GDM1 (cell line): ENCODE data around the gene TRIP12.
"Not testable (repeated sequence)": the region's sequence is repeated elsewhere in the genome, so short reads cannot be mapped to it uniquely, and the experiment has no call there.

ENCODE experiments used
- DNase-seq: peaks from one replicate; lab custom pipeline; 2025; lab: John Stamatoyannopoulos, UW

Gene TRIP12

DNA sequence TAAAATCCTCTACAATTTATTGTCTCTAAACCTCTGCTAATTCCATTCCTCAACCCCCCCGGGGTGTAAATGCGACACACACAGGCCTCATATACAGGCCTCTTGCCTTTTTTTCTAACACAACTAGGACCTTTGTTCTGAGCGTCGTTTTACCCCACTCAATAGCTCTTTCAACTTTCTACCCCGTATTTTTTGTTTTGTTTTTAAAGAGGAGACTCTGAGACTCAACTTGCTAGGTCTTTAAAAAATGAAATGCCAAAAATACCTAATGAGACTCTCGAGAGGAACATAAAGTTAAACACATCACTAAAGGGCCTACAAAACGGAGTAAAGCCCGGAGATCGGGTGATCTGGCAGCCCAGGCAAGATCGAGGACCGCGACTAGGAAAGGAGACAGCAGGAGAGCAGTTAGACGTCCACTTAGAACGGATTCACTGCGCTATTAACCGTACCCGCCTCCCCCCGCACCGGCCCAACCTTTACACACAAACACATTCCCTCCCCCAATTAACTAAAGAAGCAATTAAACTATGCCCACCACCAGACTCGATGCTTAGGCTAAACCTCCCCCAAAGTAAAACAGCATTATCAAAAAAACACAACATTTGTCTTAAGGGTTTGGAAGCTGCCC, 1.7 kb downstream of the TRIP12 start:
- no peak for DNase-seq

- no peak for DNase-seq
Observed at GRCh38 chr2:229917793-229918192, 4.0 kb downstream of the TRIP12 start.

DNA sequence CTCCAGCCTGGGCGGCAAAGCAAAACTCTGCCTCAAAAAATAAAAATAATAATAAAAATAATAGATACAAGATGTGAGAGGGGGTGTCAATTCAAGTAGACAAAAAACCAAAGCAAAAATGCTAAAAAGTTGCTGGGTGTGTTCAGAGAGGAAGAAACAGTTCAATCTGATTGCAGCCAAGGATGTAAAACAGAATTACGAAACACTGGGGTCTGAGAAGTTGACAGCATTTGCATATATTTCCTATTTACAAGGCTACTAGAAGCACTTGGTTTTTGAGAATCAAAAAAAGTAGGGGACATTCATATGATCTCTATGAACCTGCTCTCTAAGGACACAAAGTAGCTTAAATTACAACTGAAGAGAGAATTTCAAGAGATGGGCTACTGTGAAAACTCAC, 7.6 kb downstream of the TRIP12 start:
- DNase-seq, result no peak

DNA sequence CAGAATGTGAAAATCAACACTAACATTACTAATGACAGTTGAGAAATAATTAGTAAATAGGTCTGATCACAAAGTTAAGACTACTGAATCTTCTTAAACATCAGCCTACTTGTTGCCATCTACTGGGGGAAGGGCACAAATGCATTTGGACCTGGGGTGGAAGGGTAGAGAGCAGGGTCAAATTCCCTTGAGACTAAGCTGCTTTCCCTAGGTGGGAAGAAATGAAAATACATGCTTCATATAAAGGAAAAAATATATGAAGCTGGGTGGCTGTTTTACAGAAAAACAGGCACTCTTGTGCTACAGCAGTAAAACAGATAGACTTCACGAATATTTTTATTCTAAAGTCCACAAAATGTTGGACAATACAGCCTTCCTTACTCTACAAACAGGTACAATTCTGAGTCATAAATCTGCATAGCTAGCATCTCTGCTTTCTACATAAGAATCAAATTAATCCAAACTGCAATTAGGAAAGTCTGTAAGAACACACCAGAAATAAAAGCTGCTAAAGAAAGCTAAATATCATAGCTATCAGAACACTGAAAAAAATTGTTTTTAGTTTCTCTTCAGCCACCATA, 10.9 kb downstream of the TRIP12 start:
- no peak for DNase-seq

- DNase-seq, result no peak
Observed at GRCh38 chr2:229910147-229910831, 11.5 kb downstream of the TRIP12 start.

- no peak for DNase-seq
Observed at GRCh38 chr2:229909090-229909489, 12.7 kb downstream of the TRIP12 start.

GRCh38 chr2:229905601-229906000, 16.2 kb downstream of the TRIP12 start:
- DNase-seq, result no peak

DNA sequence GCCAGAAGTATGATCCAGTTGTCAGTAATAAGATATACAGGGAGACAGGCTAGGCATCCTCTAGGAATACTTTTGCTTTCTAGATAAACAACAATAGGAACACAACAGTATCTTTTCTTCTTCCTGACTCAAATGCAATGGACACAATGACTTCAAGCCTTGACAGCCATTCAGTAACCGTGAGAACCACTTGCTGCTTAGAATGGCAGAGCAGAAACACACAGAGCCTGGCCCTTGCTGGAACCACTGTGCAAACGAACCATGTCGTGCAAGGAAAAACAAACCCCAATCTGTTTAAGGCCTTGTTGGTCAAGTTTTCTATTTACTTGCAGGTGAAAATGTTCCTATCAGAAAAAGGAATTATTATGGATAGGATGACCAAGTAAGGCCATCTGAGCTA, 18.8 kb downstream of the TRIP12 start:
- no peak for DNase-seq

- DNase-seq, result no peak
Observed at GRCh38 chr2:229901819-229902218, 20.0 kb downstream of the TRIP12 start.

DNA sequence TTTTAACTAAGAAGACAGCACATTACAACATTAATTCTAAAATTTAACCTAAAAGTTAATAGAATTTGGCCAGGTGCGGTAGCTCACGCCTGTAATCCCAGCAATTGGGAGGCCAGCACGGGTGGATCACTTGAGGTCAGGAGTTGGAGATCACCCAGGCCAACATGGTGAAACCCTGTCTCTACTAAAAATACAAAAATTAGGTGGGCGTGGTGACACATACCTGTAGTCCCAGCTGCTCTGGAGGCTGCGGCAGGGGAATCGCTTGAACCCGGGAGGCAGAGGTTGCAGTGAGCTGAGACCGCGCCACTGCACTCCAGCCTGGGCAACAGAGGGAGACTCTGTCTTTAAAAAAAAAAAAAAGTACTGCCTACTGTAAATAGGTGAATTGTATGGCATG, 21.3 kb downstream of the TRIP12 start:
- not testable (repeated sequence) for DNase-seq

DNA sequence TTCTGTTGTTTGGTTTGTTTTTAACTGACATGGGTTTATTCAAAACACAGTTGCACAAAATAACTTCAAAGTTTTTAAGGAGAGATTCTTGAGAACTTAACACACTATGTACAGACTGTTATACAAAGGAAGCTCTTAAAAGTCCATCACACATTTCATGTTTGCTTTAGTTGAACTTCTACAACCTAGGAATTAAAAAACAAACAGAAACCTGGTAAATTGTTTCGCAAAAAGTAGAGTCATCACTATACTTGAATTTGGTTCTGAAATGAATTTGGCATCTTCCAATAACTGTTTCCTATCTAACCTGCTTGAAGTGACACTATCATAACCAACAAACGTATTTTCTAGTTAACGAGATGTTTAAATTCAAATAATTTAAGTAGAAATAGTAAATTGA, 21.8 kb downstream of the TRIP12 start:
- no peak for DNase-seq

- DNase-seq, result no peak
Observed at GRCh38 chr2:229899604-229900003, 22.2 kb downstream of the TRIP12 start.

- no peak for DNase-seq
Observed at GRCh38 chr2:229896857-229897256, 25.0 kb downstream of the TRIP12 start.

DNA sequence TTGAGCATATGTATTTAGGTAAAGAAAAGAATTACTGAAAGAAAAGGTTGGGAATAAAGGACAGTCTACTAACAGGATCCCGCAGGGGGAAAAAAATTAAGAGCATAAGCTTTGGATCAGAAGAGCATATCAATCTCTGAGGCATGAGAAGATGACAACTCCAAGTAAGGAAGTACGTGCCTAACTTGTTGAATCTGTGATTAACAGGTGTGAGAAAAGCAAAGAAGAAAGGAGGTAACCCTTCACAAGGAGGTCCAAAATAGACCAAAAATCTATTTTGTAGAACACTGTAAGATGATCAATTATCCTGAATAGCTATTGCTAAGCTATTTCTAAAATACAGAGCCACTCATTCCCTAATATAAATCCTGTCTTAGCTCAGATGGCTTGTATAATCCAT, 32.8 kb downstream of the TRIP12 start:
- DNase-seq, result no peak

DNA sequence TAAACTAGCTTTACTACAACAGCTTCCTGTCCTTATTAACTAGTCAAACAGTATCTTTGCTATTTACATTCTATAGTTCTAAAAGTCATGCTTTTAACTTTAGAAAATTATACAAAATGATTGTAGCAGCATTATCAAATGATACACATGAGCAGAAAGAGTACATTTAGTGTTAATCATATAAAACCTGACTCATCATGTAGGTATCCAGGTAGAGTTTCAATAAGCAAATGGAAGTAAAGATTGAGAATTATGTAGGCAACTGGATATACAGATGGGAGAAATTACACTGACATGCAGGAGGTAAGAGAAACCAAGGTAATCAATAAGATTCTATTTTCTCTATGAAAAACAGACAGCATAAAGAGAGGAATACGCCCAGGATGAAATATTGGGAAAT, 33.8 kb downstream of the TRIP12 start:
- no peak for DNase-seq

DNA sequence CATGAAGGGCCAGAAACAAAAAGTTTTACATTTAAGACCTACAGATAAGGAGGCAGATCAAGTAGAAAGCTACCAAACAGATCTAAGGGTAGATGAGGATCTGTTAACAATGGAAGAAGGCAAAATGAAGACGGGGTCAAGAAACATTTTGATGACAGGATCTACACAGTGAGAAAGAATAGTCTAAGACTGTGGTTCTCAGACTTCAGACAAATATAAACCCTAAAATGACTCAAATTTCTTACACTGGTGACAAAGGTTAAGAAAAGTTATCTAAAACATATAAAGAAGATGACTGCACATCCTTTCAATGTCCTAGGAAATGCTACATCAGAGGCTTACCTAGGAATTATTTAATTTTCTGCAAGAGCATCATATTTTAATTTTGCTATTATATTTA, 34.4 kb downstream of the TRIP12 start:
- DNase-seq, result no peak

DNA sequence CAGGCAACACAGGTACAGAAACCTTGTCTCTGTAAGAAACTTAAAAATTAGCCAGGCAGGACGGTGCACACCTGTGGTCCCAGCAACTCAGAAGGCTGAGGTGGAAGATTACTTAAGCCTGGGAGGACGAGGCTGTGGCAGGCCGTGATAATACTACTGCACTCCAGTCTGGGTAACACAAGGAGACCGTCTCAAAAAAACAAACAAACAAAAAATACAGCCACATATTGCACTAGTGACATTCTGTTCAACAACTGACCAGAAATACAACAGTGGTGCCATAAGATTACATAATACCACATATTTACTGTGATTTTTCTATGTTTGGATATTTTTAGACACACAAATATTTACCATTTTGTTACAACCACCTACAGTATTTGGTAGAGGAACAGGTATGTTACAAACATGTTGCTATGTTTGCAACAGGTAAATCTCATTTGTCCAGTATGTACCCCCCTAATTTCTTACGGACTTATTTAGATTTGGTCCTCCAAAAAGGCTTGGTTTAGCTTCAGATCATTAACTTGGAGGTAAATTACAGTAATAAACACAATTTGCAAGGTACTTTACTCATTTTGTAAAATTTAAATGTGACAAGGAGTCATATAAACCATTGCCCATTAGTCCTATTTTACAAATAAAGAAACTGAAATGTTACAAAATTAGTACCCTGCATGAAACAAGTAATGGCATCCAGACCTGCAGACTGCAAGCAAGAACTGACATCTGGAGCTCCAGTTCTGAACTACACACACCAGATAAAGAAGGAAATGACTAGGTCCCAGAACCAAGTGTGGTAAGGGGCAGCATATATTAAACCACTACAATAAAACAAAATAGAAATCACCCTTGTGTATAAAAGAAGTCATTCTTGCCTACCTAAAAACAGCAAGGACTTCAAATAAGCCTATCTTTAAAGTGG, 36.8 kb downstream of the TRIP12 start:
- DNase-seq, result no peak

- no peak for DNase-seq
Observed at GRCh38 chr2:229882583-229882982, 39.2 kb downstream of the TRIP12 start.

GRCh38 chr2:229880892-229881586, 40.8 kb downstream of the TRIP12 start:
- no peak for DNase-seq

DNA sequence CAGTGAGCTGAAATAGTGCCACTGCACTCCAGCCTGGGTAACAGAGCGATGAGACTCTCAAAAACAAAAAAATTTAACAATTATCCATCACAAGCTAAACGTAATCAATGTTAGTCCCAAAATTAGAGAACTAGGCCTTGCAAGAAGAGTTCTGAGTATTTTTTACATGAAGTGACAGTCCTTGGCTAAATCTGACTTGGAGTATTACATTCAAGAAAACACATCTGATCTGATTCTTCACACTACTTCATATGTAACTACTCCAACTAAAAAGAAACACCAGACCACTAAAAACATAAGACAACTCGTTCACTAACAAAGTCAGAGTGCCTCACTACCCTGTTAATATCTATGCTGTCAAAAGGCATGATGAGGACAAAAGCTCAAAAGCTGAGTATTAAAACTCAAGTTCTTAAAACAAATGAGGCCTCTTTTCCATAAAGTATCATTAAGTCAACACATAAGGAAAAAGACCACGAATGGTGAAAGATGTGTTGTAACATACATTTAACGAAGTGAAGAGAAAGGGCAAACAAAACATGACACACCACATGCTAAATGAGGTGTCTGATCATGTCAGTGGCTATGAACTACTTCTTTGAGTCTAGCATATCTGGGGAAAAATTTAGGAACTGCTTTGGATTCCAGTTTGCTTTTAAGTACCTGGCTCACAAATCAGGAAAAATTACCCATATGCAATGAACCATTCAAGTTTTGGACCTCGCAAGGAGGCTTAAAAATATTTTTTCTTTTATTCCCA, 42.4 kb downstream of the TRIP12 start:
- no peak for DNase-seq

DNA sequence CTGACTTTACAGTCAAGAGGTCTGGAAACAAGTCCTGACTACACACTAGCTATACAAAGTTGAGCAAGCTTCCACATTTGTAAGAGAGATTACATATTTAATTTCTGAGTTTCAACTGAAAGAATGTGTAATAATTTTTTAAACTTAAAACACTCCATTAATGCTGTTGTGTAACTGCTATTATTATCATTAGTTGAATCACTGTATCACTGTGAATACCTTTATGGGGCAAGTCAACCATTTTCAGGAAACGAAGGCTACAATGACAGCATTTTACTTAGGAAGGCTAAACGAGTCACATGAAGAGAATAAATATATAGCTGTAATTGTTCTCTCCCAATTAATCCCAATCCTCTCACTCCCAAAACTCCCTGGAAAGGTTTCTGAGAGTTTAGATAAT, 46.3 kb downstream of the TRIP12 start:
- DNase-seq, result no peak
